NCI-H748 treated with DMSO at 0.1 percent for 48 hours (cell line): Measurements from ENCODE around the gene ELP2.
"Not testable (repeated sequence)": the region's sequence is repeated elsewhere in the genome, so short reads cannot be mapped to it uniquely, and the experiment has no call there.

Experiments used
- DNase-seq: peaks from one replicate; lab custom pipeline; 2025; lab: John Stamatoyannopoulos, UW

Gene ELP2

GRCh38 chr18:36188916-36189315 lies 59.2 kb downstream of the ELP2 start:
- no peak for DNase-seq

- no peak for DNase-seq
These were observed 59.8 kb downstream of the ELP2 start for GRCh38 chr18:36189486-36189885.

- DNase-seq, result no peak
These were observed 61.6 kb downstream of the ELP2 start for GRCh38 chr18:36191286-36191685.

- DNase-seq, result no peak
These were observed 62.0 kb downstream of the ELP2 start for GRCh38 chr18:36191711-36192110.

GRCh38 chr18:36194600-36195315 lies 65.1 kb downstream of the ELP2 start:
- no peak for DNase-seq

- DNase-seq, result no peak
These were observed 65.9 kb downstream of the ELP2 start for GRCh38 chr18:36195427-36196122.

- no peak for DNase-seq
These were observed 66.7 kb downstream of the ELP2 start for GRCh38 chr18:36196238-36196995.

GRCh38 chr18:36197511-36198166 lies 67.9 kb downstream of the ELP2 start:
- DNase-seq, result no peak

GRCh38 chr18:36199691-36200295 lies 70.1 kb downstream of the ELP2 start:
- DNase-seq, result no peak

- DNase-seq, result no peak
These were observed 70.7 kb downstream of the ELP2 start for GRCh38 chr18:36200354-36200771.

GRCh38 chr18:36201765-36202164 lies 72.1 kb downstream of the ELP2 start:
- no peak for DNase-seq

- no peak for DNase-seq
These were observed 73.7 kb downstream of the ELP2 start for GRCh38 chr18:36203360-36203895.

GRCh38 chr18:36205166-36205565 lies 75.5 kb downstream of the ELP2 start:
- DNase-seq, result no peak

- DNase-seq, result no peak
These were observed 77.6 kb downstream of the ELP2 start for GRCh38 chr18:36207303-36207702.

GRCh38 chr18:36207969-36208368 lies 78.3 kb downstream of the ELP2 start:
- DNase-seq, result not testable (repeated sequence)

- no peak for DNase-seq
These were observed 81.9 kb downstream of the ELP2 start for GRCh38 chr18:36211612-36212065.

GRCh38 chr18:36212301-36213171 lies 82.8 kb downstream of the ELP2 start:
- no peak for DNase-seq

- no peak for DNase-seq
These were observed 85.1 kb downstream of the ELP2 start for GRCh38 chr18:36214811-36215210.

GRCh38 chr18:36215577-36215976 lies 85.9 kb downstream of the ELP2 start:
- DNase-seq, result no peak

GRCh38 chr18:36217348-36217747 lies 87.6 kb downstream of the ELP2 start:
- DNase-seq, result no peak

GRCh38 chr18:36229188-36229587 lies 99.5 kb downstream of the ELP2 start:
- DNase-seq, result no peak
